Measurements from ENCODE around the gene AK8.

- TF ChIP-seq, protein P1, sequence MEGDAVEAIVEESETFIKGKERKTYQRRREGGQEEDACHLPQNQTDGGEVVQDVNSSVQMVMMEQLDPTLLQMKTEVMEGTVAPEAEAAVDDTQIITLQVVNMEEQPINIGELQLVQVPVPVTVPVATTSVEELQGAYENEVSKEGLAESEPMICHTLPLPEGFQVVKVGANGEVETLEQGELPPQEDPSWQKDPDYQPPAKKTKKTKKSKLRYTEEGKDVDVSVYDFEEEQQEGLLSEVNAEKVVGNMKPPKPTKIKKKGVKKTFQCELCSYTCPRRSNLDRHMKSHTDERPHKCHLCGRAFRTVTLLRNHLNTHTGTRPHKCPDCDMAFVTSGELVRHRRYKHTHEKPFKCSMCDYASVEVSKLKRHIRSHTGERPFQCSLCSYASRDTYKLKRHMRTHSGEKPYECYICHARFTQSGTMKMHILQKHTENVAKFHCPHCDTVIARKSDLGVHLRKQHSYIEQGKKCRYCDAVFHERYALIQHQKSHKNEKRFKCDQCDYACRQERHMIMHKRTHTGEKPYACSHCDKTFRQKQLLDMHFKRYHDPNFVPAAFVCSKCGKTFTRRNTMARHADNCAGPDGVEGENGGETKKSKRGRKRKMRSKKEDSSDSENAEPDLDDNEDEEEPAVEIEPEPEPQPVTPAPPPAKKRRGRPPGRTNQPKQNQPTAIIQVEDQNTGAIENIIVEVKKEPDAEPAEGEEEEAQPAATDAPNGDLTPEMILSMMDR (IDR thresholded peaks at IDR 0.05): no peak
- TF ChIP-seq, protein P2, sequence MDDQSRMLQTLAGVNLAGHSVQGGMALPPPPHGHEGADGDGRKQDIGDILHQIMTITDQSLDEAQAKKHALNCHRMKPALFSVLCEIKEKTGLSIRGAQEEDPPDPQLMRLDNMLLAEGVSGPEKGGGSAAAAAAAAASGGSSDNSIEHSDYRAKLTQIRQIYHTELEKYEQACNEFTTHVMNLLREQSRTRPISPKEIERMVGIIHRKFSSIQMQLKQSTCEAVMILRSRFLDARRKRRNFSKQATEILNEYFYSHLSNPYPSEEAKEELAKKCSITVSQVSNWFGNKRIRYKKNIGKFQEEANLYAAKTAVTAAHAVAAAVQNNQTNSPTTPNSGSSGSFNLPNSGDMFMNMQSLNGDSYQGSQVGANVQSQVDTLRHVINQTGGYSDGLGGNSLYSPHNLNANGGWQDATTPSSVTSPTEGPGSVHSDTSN (IDR thresholded peaks at IDR 0.05): no peak
- TF ChIP-seq ZBTB33 (IDR thresholded peaks at IDR 0.05; ENCODE audit: borderline replicate concordance, low read depth) (no peak), TAF1 (IDR thresholded peaks at IDR 0.05; ENCODE audit: borderline replicate concordance, low read depth, low read length) (no peak)
Measured at GRCh38 chr9:132752877-132753592, 125.0 kb downstream of the AK8 start.
